ENCODE data around the gene PTP4A2. TPM values are rescaled to one million over a fixed set of nuclear protein-coding genes. Genes with fewer than 3 reads are reported as not detected.

PTP4A2 gene
- polyA plus RNA-seq, 1 of the 3 experiments (the other 2 are of a cell fraction), result 41.7 TPM

DNA sequence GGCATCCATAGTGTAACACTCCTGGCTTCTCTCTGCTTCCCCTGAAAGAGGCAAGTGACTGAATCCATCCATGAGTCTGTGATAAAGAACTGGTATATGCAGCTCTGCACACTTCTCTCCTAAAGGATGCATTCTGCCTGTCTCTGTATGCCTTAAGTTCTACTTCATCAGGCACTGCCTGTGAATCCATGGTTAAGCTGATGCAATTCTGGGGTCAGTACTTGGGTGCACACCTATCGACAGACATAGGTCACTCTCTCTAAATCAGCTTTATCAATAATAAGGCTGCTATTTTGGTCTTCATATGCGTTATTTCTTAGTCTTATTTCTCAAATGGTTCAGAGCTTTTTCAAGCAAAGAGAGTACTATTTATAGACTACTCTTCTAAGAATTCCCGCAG lies 32.7 kb upstream of the PTP4A2 start:
- H3K4me3 ChIP-seq (ENCODE audit: low read depth in 2 of 2, low read length in 1 of 2), result no peak overlapping the region
- ChIA-PET POLR2A (interaction anchor here (0.5 kb wide), 1 partner anchor 150 kb away, joined by 4 read pairs; no protein-coding TSS in a partner anchor), CTCF (interaction anchor here (0.6 to 1.0 kb wide), 2 partner anchors 45 to 210 kb away, joined by 4 to 5 read pairs; no protein-coding TSS in a partner anchor)
- no peaks in the 10 kb centered on the region for H3F3A ChIP-seq (replicated peaks; ENCODE audit: insufficient read depth)
- H3K79me2 ChIP-seq (ENCODE audit: insufficient read depth), result no peaks in the 10 kb centered on the region
- H3K27me3 ChIP-seq (ENCODE audit: insufficient read depth), result no peaks in the 10 kb centered on the region
- TF ChIP-seq, protein P1, sequence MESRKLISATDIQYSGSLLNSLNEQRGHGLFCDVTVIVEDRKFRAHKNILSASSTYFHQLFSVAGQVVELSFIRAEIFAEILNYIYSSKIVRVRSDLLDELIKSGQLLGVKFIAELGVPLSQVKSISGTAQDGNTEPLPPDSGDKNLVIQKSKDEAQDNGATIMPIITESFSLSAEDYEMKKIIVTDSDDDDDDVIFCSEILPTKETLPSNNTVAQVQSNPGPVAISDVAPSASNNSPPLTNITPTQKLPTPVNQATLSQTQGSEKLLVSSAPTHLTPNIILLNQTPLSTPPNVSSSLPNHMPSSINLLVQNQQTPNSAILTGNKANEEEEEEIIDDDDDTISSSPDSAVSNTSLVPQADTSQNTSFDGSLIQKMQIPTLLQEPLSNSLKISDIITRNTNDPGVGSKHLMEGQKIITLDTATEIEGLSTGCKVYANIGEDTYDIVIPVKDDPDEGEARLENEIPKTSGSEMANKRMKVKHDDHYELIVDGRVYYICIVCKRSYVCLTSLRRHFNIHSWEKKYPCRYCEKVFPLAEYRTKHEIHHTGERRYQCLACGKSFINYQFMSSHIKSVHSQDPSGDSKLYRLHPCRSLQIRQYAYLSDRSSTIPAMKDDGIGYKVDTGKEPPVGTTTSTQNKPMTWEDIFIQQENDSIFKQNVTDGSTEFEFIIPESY (IDR thresholded peaks at IDR 0.05; ENCODE audit: borderline replicate concordance, low read depth), result no peak
- TF ChIP-seq, protein P2, sequence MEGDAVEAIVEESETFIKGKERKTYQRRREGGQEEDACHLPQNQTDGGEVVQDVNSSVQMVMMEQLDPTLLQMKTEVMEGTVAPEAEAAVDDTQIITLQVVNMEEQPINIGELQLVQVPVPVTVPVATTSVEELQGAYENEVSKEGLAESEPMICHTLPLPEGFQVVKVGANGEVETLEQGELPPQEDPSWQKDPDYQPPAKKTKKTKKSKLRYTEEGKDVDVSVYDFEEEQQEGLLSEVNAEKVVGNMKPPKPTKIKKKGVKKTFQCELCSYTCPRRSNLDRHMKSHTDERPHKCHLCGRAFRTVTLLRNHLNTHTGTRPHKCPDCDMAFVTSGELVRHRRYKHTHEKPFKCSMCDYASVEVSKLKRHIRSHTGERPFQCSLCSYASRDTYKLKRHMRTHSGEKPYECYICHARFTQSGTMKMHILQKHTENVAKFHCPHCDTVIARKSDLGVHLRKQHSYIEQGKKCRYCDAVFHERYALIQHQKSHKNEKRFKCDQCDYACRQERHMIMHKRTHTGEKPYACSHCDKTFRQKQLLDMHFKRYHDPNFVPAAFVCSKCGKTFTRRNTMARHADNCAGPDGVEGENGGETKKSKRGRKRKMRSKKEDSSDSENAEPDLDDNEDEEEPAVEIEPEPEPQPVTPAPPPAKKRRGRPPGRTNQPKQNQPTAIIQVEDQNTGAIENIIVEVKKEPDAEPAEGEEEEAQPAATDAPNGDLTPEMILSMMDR (IDR thresholded peaks at IDR 0.05), result no peak
- TF ChIP-seq FOXM1 (IDR thresholded peaks at IDR 0.05; ENCODE audit: low read depth), result no peak
- TF ChIP-seq MXI1 (IDR thresholded peaks at IDR 0.05; ENCODE audit: low read depth, low read length), result no peak
- H4K20me1 ChIP-seq (ENCODE audit: insufficient read depth), result no peaks in the 10 kb centered on the region
- no peak overlapping the region for H3K27ac ChIP-seq (ENCODE audit: low read depth in 2 of 2, low read length in 1 of 2)
- H3K9ac ChIP-seq, result no peak overlapping the region
- H3K9me3 ChIP-seq, result no peaks in the 10 kb centered on the region
- 82% methylated on average over 3 of the region's 3 CpGs for whole genome bisulfite sequencing (ENCODE audit: low lambda C conversion rate)
- no peak overlapping the region for H3K4me2 ChIP-seq
- DNase-seq, result no peak
- no peak overlapping the region for H2AFZ ChIP-seq (ENCODE audit: low read depth)
- no peaks in the 10 kb centered on the region for H3K4me1 ChIP-seq (ENCODE audit: control insufficient read depth in 1 of 2, insufficient read depth in 2 of 2, low read depth in 1 of 2, low read length in 1 of 2)
- H3K9me2 ChIP-seq, result no peaks in the 10 kb centered on the region
- H3K36me3 ChIP-seq (replicated peaks in 1 of 2; ENCODE audit: control insufficient read depth in 1 of 2, insufficient read depth in 2 of 2, low read length in 1 of 2), result no peaks in the 10 kb centered on the region

DNA sequence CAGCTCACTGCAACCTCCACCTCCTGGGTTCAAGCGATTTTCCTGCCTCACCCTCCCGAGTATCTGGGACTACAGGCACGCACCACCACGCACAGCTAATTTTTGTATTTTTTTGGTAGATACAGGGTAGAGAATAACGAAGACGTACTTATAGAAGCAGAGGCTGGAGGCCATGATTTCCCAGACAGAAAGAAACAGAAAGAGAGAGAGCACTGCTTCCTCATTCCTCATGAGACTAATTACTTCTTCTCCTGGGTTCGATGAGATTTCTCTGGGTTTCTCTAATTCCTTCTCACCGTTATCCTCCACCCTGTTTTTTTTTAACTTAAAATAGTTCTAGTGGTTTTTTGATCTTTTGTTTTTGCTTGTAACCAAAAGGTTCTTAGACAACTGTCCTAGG lies 23.4 kb upstream of the PTP4A2 start:
- Histone ChIP-seq H3K27me3 (ENCODE audit: insufficient read depth) (no peaks in the 10 kb centered on the region), H3K4me1 (ENCODE audit: control insufficient read depth in 1 of 2, insufficient read depth in 2 of 2, low read depth in 1 of 2, low read length in 1 of 2) (peaks cover 0 to under 1% of the 10 kb centered on the region in 2 experiments; a peak in 1 of 4 replicates), H3K9ac (no peak overlapping the region), H3K9me3 (no peaks in the 10 kb centered on the region), H3K9me2 (no peaks in the 10 kb centered on the region), H3K4me3 (ENCODE audit: low read depth in 2 of 2, low read length in 1 of 2) (no peak overlapping the region), H3K27ac (ENCODE audit: low read depth in 2 of 2, low read length in 1 of 2) (no peak overlapping the region), H3K79me2 (ENCODE audit: insufficient read depth) (no peaks in the 10 kb centered on the region), H4K20me1 (ENCODE audit: insufficient read depth) (no peaks in the 10 kb centered on the region), H2AFZ (ENCODE audit: low read depth) (no peak overlapping the region), H3K36me3 (replicated peaks in 1 of 2; ENCODE audit: control insufficient read depth in 1 of 2, insufficient read depth in 2 of 2, low read length in 1 of 2) (no peaks in the 10 kb centered on the region), H3K4me2 (no peak overlapping the region), H3F3A (replicated peaks; ENCODE audit: insufficient read depth) (peaks cover 11% of the 10 kb centered on the region)
- 94% methylated on average over 8 of the region's 8 CpGs for WGBS (ENCODE audit: low lambda C conversion rate)
- CTCF ChIA-PET, result interaction anchor here (0.7 to 2.6 kb wide), 4 partner anchors 9 to 298 kb away, joined by 3 to 13 read pairs (median 6); no protein-coding TSS in a partner anchor
- POLR2A ChIA-PET, result interaction anchor here (0.7 kb wide), 1 partner anchor 8 kb away, joined by 3 read pairs; no protein-coding TSS in a partner anchor
- no peak for DNase-seq
- TF ChIP-seq RAD21 (IDR thresholded peaks at IDR 0.05; ENCODE audit: low read length), result no peak
- TF ChIP-seq TCF12 (IDR thresholded peaks at IDR 0.05), result no peak
- TF ChIP-seq NRF1 (IDR thresholded peaks at IDR 0.05; ENCODE audit: low read depth, low read length), result no peak
- TF ChIP-seq FOXM1 (IDR thresholded peaks at IDR 0.05; ENCODE audit: low read depth), result no peak
- no peak for TF ChIP-seq REST (IDR thresholded peaks at IDR 0.05; ENCODE audit: low read depth, low read length)
- no peak for TF ChIP-seq USF1 (IDR thresholded peaks at IDR 0.05; ENCODE audit: borderline replicate concordance, low read depth)
- no peak for TF ChIP-seq GATA2 (CRISPR knock-in tag; IDR thresholded peaks at IDR 0.05)
- TF ChIP-seq SIN3A (IDR thresholded peaks at IDR 0.05; ENCODE audit: borderline replicate concordance, low read depth, low read length), result no peak
- TF ChIP-seq TAF1 (IDR thresholded peaks at IDR 0.05; ENCODE audit: borderline replicate concordance, low read depth, low read length), result no peak
- no peak for TF ChIP-seq RFX5 (IDR thresholded peaks at IDR 0.05; ENCODE audit: low read length)
- no peak for TF ChIP-seq RCOR1 (IDR thresholded peaks at IDR 0.05; ENCODE audit: low read length)
- no peak for TF ChIP-seq EZH2phosphoT487 (IDR thresholded peaks at IDR 0.05; ENCODE audit: borderline replicate concordance, low read depth)
- no peak for TF ChIP-seq POLR2AphosphoS5 (IDR thresholded peaks at IDR 0.05; ENCODE audit: low read depth, low read length)
- no peak for TF ChIP-seq EP300 (IDR thresholded peaks at IDR 0.05; ENCODE audit: borderline replicate concordance in 1 of 2, low read depth in 1 of 2, low read length in 1 of 2)

All from SK-N-SH (cell line).